A673 (cell line): ENCODE data around the gene SLC24A4.

ENCODE experiments used
- EZH2 ChIP-seq: fragments of 200-600 bp; sonication (generic); IDR thresholded peaks from 2 replicates; pipeline ENCODE4 v1.6.1; 2017; ENCODE audit warnings: borderline replicate concordance, low read depth, mild to moderate bottlenecking, mixed read lengths, antibody characterized with exemption, low read length; ENCODE audit not compliant: poor library complexity, severe bottlenecking
- TF ChIP-seq, protein P1 (sequence below): fragments of 300-800, 200-600 bp; sonication (generic); conservative IDR thresholded peaks from 2 replicates; pipeline ENCODE4 v1.5.1; 2017; ENCODE audit warnings: low read depth, mild to moderate bottlenecking, antibody characterized with exemption, low read length, moderate library complexity, mixed read lengths

DNA sequence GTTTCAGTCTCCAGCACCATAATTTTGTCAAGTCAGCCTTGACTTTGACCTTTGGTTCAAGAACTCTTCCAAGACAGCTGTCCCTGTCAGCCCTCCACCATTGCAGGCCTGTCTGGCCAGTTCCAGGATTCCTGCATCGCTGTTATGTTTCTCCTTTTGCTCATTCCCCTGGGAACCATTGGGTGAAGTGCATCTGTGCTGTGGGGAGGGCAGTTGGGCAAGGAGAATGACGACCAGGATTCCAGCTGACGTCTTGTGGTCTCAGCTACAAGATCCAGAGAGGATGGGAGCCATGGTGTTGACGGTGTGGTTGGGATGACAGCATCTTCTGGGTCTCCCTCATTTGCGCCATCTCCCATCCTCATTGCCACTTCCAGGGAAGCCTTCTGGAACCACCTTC lies 45.9 kb upstream of the SLC24A4 start:
- TF ChIP-seq, protein P1, sequence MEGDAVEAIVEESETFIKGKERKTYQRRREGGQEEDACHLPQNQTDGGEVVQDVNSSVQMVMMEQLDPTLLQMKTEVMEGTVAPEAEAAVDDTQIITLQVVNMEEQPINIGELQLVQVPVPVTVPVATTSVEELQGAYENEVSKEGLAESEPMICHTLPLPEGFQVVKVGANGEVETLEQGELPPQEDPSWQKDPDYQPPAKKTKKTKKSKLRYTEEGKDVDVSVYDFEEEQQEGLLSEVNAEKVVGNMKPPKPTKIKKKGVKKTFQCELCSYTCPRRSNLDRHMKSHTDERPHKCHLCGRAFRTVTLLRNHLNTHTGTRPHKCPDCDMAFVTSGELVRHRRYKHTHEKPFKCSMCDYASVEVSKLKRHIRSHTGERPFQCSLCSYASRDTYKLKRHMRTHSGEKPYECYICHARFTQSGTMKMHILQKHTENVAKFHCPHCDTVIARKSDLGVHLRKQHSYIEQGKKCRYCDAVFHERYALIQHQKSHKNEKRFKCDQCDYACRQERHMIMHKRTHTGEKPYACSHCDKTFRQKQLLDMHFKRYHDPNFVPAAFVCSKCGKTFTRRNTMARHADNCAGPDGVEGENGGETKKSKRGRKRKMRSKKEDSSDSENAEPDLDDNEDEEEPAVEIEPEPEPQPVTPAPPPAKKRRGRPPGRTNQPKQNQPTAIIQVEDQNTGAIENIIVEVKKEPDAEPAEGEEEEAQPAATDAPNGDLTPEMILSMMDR, result no peak
- no peak for TF ChIP-seq EZH2
